K562 (cell line): ENCODE data around the gene FRRS1L. TPM values are rescaled to one million over a fixed set of nuclear protein-coding genes. Genes with fewer than 3 reads are reported as not detected.
A peak's percentile ranks its signal among the peaks of the same experiment; 100 is the strongest.

Source experiments
- ATAC-seq: fragments of 200-7000 bp; cut with Tn5 transposase; 3 replicates; pipeline ENCODE4 v1.9.1; 2020; ENCODE audit warnings: moderate library complexity
- BruUV-seq: library from RNA; stranded (reverse); fragments of 400-500 nt; replicated peaks from 2 replicates; lab custom pipeline; 2021; lab: Mats Ljungman, UMichigan
- CTCF ChIA-PET: fragments of 300-600 bp; formaldehyde crosslinking; extraction: SDS; loops from one replicate; lab custom pipeline; 2021; ENCODE audit warnings: low intra/inter-chr PET ratio; lab: Yijun Ruan, JAX
- POLR2A ChIA-PET: fragments of 300-600, 350-650 bp; sonication (Branson Sonifier 250); formaldehyde crosslinking; extraction: SDS; loops from one replicate; lab custom pipeline; 2021; ENCODE audit warnings: antibody characterized with exemption, inconsistent platforms; lab: Yijun Ruan, JAX
- DNase-seq, 4 experiments: peaks; one replicate each; pipeline versions ENCODE4 v3.0.0 to v3.0.0-alpha.2; 2011 to 2018; ENCODE audit warnings: low spot score in 3 of 4, mixed read lengths in 3 of 4; ENCODE audit errors: extremely low read depth in 1 of 4
- FAIRE-seq: peaks from 2 replicates; lab custom pipeline; 2011; peaks lifted over from hg19 to GRCh38; lab: Jason Lieb, UNC
- H2AFZ ChIP-seq: 2 replicates; pipeline ENCODE4 v1.6.0; 2011; ENCODE audit warnings: low read depth, low read length, control low read depth, inconsistent platforms
- H3K27ac ChIP-seq: fragments of 200-600 bp; 3 replicates; pipeline ENCODE4 v1.8.0; 2011; ENCODE audit warnings: low read depth, mild to moderate bottlenecking, control low read depth, inconsistent platforms, low read length, moderate library complexity, mixed read lengths; ENCODE audit errors: extremely low read depth
- H3K27me3 ChIP-seq, 2 experiments: fragments of 300-600 bp in 1 of 2; 2 replicates in 1 of 2; 3 replicates in 1 of 2; pipeline versions ENCODE4 v1.6.0 to v1.8.0; 2011; ENCODE audit warnings: inconsistent platforms in 2 of 2, low read length in 2 of 2, mild to moderate bottlenecking in 1 of 2, mixed read lengths in 1 of 2, moderate library complexity in 1 of 2; ENCODE audit not compliant: control insufficient read depth in 2 of 2, insufficient read depth in 2 of 2
- H3K36me3 ChIP-seq: fragments of 300-600 bp; 3 replicates; pipeline ENCODE4 v1.8.0; 2011; ENCODE audit warnings: mild to moderate bottlenecking, low read length, inconsistent platforms; ENCODE audit not compliant: control insufficient read depth, insufficient read depth
- H3K4me1 ChIP-seq, 2 experiments: fragments of 200-600 bp in 1 of 2; replicated peaks in 1 of 2; 2 replicates in 1 of 2; 3 replicates in 1 of 2; pipeline versions ENCODE4 v1.5.1 to v1.8.0; 2011; ENCODE audit warnings: inconsistent platforms in 2 of 2, low read length in 2 of 2, mild to moderate bottlenecking in 1 of 2, mixed read lengths in 1 of 2, moderate library complexity in 1 of 2; ENCODE audit not compliant: control insufficient read depth in 2 of 2, insufficient read depth in 2 of 2
- H3K4me2 ChIP-seq: 2 replicates; pipeline ENCODE4 v1.6.1; 2011; ENCODE audit warnings: low read length, control low read depth, inconsistent platforms, mixed read lengths; ENCODE audit not compliant: insufficient read depth
- H3K4me3 ChIP-seq: fragments of 200-600 bp; sonication (generic), shearing (Covaris generic); 2 replicates; pipeline ENCODE4 v1.5.1; 2016; ENCODE audit warnings: control low read depth, inconsistent platforms
- H3K79me2 ChIP-seq: fragments of 200-600 bp; 3 replicates; pipeline ENCODE4 v1.8.0; 2011; ENCODE audit warnings: low read length, inconsistent platforms; ENCODE audit not compliant: control insufficient read depth, insufficient read depth
- H3K9ac ChIP-seq, 2 experiments: 2 replicates each; pipeline versions ENCODE4 v1.6.0 to v1.6.1; 2011; ENCODE audit warnings: low read depth in 2 of 2, low read length in 2 of 2, control low read depth in 1 of 2, inconsistent platforms in 1 of 2, mild to moderate bottlenecking in 1 of 2, mixed read lengths in 1 of 2; ENCODE audit not compliant: insufficient read depth in 1 of 2
- H3K9me1 ChIP-seq: one replicate; pipeline ENCODE4 v1.6.0; 2011; ENCODE audit warnings: inconsistent platforms, mild to moderate bottlenecking, low read length, moderate library complexity; ENCODE audit not compliant: control insufficient read depth, insufficient read depth
- H3K9me3 ChIP-seq: replicated peaks from 2 replicates; pipeline ENCODE4 v1.5.1; 2011; ENCODE audit warnings: low read depth, low read length, inconsistent platforms; ENCODE audit not compliant: control insufficient read depth, insufficient read depth
- H4K20me1 ChIP-seq: replicated peaks from 2 replicates; pipeline ENCODE4 v1.6.1; 2011; ENCODE audit warnings: low read length, inconsistent platforms, mixed read lengths; ENCODE audit not compliant: control insufficient read depth, insufficient read depth
- C11orf30 ChIP-seq: fragments of 450-650 bp; IDR thresholded peaks from 2 replicates; pipeline ENCODE4 v1.6.1; 2016; ENCODE audit warnings: low read depth, mild to moderate bottlenecking
- FOXM1 ChIP-seq, 2 experiments: fragments of 450-650 bp in 1 of 2; sonication (generic) in 1 of 2; formaldehyde crosslinking in 1 of 2; IDR thresholded peaks; 2 replicates each; pipeline versions ENCODE4 v1.6.1 to v1.9.0; 2017 to 2022; ENCODE audit warnings: low read depth in 2 of 2, mild to moderate bottlenecking in 2 of 2, missing genetic modification reagents in 1 of 2, moderate library complexity in 1 of 2
- MAZ ChIP-seq, 2 experiments: fragments of 450-650 bp in 1 of 2; sonication (generic) in 1 of 2; formaldehyde crosslinking; IDR thresholded peaks in 1 of 2; conservative IDR thresholded peaks in 1 of 2; 2 replicates each; pipeline versions ENCODE4 v1.4.0 to v1.5.0; 2020; ENCODE audit warnings: mild to moderate bottlenecking in 1 of 2, missing genetic modification reagents in 1 of 2
- SMARCA5 ChIP-seq: fragments of 450-650 bp; IDR thresholded peaks from 2 replicates; pipeline ENCODE4 v1.6.1; 2016
- SOX6 ChIP-seq: fragments of 450-650 bp; IDR thresholded peaks from 2 replicates; pipeline ENCODE4 v1.6.1; 2014; ENCODE audit warnings: mild to moderate bottlenecking
- TARDBP ChIP-seq: fragments of 450-650 bp; IDR thresholded peaks from 2 replicates; pipeline ENCODE4 v1.6.1; 2016
- YY1 ChIP-seq, 3 experiments: IDR thresholded peaks; 2 replicates each; pipeline ENCODE4 v1.6.1; 2011; ENCODE audit warnings: low read length in 2 of 3, mild to moderate bottlenecking in 2 of 3, moderate library complexity in 2 of 3, borderline replicate concordance in 1 of 3, control low read depth in 1 of 3, low read depth in 1 of 3; ENCODE audit not compliant: insufficient read depth in 3 of 3, insufficient replicate concordance in 2 of 3, control insufficient read depth in 1 of 3, insufficient read length in 1 of 3; ENCODE audit errors: extremely low read depth in 1 of 3
- WGBS: fragments of 100-300 bp; shearing (Covaris generic); methylation state at CpG from one replicate; pipeline ENCODE4 v1.1.6; 2016; ENCODE audit warnings: low coverage, mixed read lengths; ENCODE audit not compliant: insufficient coverage; ENCODE audit errors: missing lambda C conversion rate; 5-methylcytosine and 5-hydroxymethylcytosine counted together
- in situ Hi-C: fragments of 300-500 bp; cut with MboI; formaldehyde crosslinking; loops from 4 replicates; pipeline ENCODE4 v1.15.0; 2018; ENCODE audit warnings: inconsistent platforms, mixed read lengths
- intact Hi-C: fragments of 100-400 bp; cut with micrococcal nuclease; formaldehyde crosslinking; loops from 2 replicates; pipeline ENCODE4 v1.14.2; 2022
- polyA plus RNA-seq, 8 experiments: library from polyadenylated mRNA; depleted of rRNA in 4 of 8; stranded (reverse) in 5 of 8; unstranded in 3 of 8; fragments of >200 nt; fragmentation: Nextera tagmentation in 2 of 8; fragmentation: Illumina TruSeq in 1 of 8; extraction: Ambion mirVana in 2 of 8; extraction: Trizol in 1 of 8; gene quantifications; 2 replicates each; pipeline versions ENCODE4 v1.2.1 to v1.2.3, GENCODE V29; 2011 to 2014; ENCODE audit warnings: inconsistent platforms in 1 of 8, missing spikeins in 1 of 8
- total RNA-seq, 7 experiments: library from RNA; depleted of rRNA in 6 of 7; stranded (reverse); fragments of >200 nt in 6 of 7; fragmentation: Illumina TruSeq in 2 of 7; extraction: Trizol in 2 of 7; gene quantifications; 2 replicates each; pipeline versions ENCODE4 v1.2.1 to v1.2.3, GENCODE V29; 2011 to 2021; ENCODE audit warnings: low replicate concordance in 1 of 7

The FRRS1L gene
- total and polyA plus RNA-seq, 9 of the 15 experiments (the other 6 are each of a cell fraction or from before 2014, with no cell fraction given), result under 0.01 to 0.04 (median 0.03) TPM; not detected in 5

DNA sequence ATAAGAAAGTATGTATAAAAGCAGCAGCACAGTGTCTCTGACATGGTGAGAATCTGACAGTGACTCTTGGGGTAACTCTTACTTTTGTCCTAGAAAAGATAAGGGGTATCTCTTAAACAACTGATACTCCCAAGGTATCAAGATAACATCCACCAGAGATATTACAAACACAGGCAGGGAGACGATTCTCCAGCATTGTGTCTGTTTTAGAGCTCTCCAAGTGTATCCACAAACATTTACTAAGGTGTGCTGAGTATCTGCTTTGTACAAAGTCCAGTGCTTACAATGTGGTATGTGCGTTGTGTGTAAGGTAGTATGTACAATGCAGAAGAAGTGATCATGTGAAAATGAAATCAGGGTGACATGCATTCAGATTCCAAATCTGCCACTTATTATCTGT, 42.9 kb downstream of the FRRS1L start:
- no peak for FAIRE-seq
- WGBS, result 29% methylated on average over 2 of the region's 2 CpGs
- Histone ChIP-seq H3K9me1 (no peaks in the 10 kb centered on the region), H3K4me3 (no peak overlapping the region), H4K20me1 (no peaks in the 10 kb centered on the region; the same call in 1 of the 2 replicates), H3K27ac (peak overlapping the region; percentile 87; the same call in 1 of the 3 replicates), H2AFZ (peak overlapping the region; percentile 88), H3K36me3 (no peaks in the 10 kb centered on the region), H3K9ac (peak overlapping the region in 1 of 2 experiments; percentile 56; a peak in 2 of 4 replicates), H3K4me1 (peaks cover 28 to 40% of the 10 kb centered on the region in 2 experiments), H3K4me2 (peak overlapping the region; percentile 69; the same call in 1 of the 2 replicates), H3K79me2 (peaks cover 9% of the 10 kb centered on the region), H3K9me3 (no peaks in the 10 kb centered on the region), H3K27me3 (no peaks in the 10 kb centered on the region)
- POLR2A ChIA-PET, result interaction anchor here (0.6 to 2.4 kb wide), 3 partner anchors 13 to 90 kb away, joined by 3 to 7 read pairs (median 3); no protein-coding TSS in a partner anchor
- intact Hi-C loops (loop anchor here (1.0 kb wide), 1 partner anchor 8 kb away; no protein-coding TSS in a partner anchor), in situ Hi-C loops (no loop called here)
- DNase-seq, result no peak
- CTCF ChIA-PET, result no interaction called here
- BruUV-seq, result no TSS peak
- TF ChIP-seq SOX6 (0 out of 2 replicates have a peak, but pooled peaks have one; percentile 30), TARDBP (no peak)
- ATAC-seq, result no peak

DNA sequence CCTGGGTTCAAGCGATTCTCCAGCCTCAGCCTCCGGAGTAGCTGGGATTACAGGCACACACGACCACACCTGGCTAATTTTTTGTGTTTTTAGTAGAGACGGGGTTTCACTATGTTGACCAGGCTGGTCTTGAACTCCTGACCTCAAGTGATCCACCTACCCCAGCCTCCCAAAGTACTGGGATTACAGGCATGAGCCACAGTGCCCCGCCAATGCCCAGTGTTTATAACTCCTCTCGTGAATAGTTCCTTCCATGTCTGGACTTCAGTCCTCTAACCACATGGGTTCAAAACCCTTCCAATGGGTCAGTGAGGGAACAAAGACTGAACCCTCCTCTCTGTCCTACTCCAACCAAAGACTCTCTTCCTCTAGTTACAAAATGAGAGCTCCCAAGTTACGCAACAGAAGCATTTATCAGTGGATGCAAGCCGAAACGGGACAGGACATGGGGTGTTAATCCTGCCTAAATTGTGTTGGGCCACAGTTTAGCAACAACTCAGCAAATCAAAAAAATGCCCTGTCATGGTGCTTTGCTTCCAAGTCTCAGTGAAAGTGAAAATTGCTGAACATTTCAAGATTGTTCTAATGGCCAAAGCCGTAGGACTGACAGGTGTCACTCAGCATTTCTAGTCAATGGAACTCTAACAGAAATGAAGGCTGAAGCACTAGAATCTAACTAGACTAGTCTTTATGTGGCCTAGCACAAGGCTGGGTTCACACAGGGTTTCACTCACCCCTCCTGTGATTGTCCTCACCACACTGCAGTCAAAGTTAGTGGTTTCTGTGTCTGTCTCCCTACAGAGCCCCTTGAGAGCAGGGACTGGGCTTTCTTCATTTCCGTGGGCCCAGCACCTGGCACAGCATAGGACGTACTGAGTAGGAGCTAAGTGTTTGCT, 44.1 kb downstream of the FRRS1L start:
- peak overlapping the region; percentile 88 for H2AFZ ChIP-seq
- ChIA-PET CTCF (no interaction called here), POLR2A (interaction anchor here (0.6 to 2.4 kb wide), 7 partner anchors 12 to 1496 kb away, joined by 3 to 7 read pairs (median 3); no protein-coding TSS in a partner anchor)
- peak overlapping the region; percentile 69 for H3K4me2 ChIP-seq
- no peak overlapping the region for H3K4me3 ChIP-seq
- no peaks in the 10 kb centered on the region for H3K9me3 ChIP-seq
- ATAC-seq, result peak; percentile 11
- FAIRE-seq, result peak; percentile 78
- H3K79me2 ChIP-seq, result peaks cover 21% of the 10 kb centered on the region
- peaks cover 6% of the 10 kb centered on the region; the same call in 1 of the 3 replicates for H3K36me3 ChIP-seq
- 8% methylated on average over 9 of the region's 12 CpGs for WGBS
- peaks cover 30 to 46% of the 10 kb centered on the region in 2 experiments for H3K4me1 ChIP-seq
- in situ Hi-C loops (no loop called here), intact Hi-C loops (no loop called here)
- peak overlapping the region; percentile 87 for H3K27ac ChIP-seq
- H3K27me3 ChIP-seq, result no peaks in the 10 kb centered on the region
- peaks cover 11% of the 10 kb centered on the region; the same call in 1 of the 2 replicates for H4K20me1 ChIP-seq
- H3K9ac ChIP-seq, result peak overlapping the region; percentile 56 to 74; a peak in 3 of 4 replicates
- no TSS peak for BruUV-seq
- peak in 2 of 4 experiments; percentile 63 to 86 for DNase-seq
- no peaks in the 10 kb centered on the region for H3K9me1 ChIP-seq
- TF ChIP-seq MAZ (CRISPR knock-in tag; conservative IDR thresholded peaks at IDR 0.05 in 1 of 2, IDR thresholded peaks at IDR 0.05 in 1 of 2), result peak in 1 of 2 experiments; percentile 54; a peak in 2 of 4 replicates
- peak; percentile 67; the same call in 1 of the 2 replicates for TF ChIP-seq FOXM1 (IDR thresholded peaks at IDR 0.05; ENCODE audit: low read depth)
- TF ChIP-seq FOXM1 (CRISPR knock-in tag; IDR thresholded peaks at IDR 0.05; ENCODE audit: low read depth), result no peak
- peak; percentile 99 for TF ChIP-seq C11orf30
- peak; percentile 67; the same call in 1 of the 2 replicates for TF ChIP-seq SMARCA5
- TF ChIP-seq YY1 (IDR thresholded peaks at IDR 0.05; ENCODE audit: borderline replicate concordance in 1 of 3, control insufficient read depth in 1 of 3, extremely low read depth in 1 of 3, insufficient read depth in 3 of 3, insufficient read length in 1 of 3, insufficient replicate concordance in 2 of 3, low read depth in 1 of 3, low read length in 2 of 3), result peak in 1 of 3 experiments; percentile 63
